Activated CD4-positive, alpha-beta T cell treated with anti-CD3 and anti-CD28 coated beads, Interleukin-2, amount 50 U/mL, for 1 hour (primary cell): ENCODE results near the gene ZMYND10.

Source experiments
- DNase-seq: peaks from one replicate; pipeline ENCODE4 v3.0.0-alpha.2; 2020

ZMYND10 gene

DNA sequence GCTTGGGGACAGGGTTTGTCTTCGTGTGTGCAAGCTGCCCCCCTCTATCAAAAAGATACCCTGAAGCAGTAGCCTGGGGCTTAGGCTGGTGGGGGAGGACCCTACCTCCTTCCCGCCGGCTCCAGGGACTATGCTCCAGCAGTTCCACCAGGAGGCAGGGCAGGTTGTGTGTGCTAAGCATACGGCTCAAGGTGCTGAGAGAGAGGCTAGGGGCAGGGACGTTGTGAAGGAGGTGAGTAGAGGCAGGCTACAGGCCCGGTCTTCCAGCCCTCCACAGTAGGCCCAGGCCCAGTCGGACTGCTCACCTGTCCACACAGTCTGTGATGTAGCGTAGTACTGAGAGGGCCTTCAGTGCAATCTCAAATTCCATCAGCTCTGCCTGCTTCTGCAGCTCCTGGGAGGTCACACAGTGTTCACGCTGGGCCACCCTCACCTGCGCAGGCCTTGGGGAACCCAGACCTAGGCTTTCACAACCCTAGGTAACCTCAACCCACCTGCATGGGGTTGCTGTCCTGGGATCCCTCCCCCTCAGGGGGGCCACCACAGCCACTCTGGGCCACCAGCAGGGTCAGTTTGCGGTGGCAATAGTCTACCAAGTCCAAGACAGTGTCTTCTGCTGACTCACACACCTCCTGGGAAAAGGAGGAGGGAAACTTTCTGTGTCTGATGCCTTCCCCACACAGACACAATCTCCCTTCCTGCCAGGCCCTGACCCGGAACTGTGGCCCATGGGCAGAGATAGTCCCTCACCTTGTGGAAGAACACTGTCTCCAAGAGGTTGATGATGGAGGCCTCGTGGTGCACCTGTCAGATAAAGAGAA is 2.5 kb downstream of the ZMYND10 start:
- no peak for DNase-seq

DNA sequence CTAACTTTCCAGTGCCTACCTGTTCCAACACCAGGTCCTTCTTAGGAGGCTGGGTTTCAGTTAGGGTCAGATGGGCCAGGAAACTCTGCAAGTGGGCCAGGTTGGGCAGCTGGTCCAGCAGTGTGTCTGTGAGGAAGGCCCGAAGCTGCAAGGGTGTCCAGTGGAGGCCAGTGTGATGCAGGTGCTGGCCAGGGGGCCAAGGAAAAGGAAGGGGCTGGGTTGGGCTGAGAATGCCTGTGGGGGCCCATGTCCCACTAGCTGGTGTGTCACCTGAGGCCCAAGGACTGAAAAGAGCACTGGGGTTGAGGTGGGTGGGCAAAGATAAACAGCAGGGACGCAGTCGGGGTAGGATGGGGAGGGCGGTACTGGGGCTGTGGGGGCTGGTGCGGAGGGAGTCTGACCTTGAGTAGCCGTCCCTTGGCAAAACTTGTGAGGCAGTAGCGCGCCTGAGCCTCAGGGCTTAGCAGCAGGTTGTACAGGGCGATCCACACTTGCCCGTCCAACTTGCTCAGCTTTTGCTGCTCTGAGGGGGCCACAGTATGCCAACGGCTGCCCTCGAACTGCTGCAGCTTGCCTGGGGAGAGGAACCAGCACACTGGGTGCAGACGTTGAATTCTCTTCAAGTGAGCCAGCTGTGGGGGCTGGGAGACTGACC is 3.4 kb downstream of the ZMYND10 start:
- DNase-seq: no peak

DNA sequence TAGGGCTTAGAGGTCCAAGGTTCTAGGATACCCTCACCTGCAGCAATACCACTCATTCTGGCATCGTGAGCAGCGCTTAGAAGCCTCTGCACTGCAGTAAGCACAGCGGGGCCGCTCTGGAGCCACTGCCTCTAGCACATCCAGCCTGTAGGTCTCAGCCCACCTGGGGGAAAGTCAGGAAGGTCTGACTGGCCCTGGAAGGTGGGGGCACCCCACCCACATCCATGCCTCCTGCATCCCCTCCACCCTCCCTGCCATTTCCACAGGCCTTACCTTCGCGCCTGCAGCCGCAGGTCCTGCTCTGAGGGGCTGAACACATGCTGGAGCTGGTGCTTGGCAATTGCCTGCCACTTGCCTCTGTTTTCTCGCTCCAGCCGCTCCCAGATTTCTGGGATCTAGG is 4.0 kb downstream of the ZMYND10 start:
- DNase-seq: no peak

DNA sequence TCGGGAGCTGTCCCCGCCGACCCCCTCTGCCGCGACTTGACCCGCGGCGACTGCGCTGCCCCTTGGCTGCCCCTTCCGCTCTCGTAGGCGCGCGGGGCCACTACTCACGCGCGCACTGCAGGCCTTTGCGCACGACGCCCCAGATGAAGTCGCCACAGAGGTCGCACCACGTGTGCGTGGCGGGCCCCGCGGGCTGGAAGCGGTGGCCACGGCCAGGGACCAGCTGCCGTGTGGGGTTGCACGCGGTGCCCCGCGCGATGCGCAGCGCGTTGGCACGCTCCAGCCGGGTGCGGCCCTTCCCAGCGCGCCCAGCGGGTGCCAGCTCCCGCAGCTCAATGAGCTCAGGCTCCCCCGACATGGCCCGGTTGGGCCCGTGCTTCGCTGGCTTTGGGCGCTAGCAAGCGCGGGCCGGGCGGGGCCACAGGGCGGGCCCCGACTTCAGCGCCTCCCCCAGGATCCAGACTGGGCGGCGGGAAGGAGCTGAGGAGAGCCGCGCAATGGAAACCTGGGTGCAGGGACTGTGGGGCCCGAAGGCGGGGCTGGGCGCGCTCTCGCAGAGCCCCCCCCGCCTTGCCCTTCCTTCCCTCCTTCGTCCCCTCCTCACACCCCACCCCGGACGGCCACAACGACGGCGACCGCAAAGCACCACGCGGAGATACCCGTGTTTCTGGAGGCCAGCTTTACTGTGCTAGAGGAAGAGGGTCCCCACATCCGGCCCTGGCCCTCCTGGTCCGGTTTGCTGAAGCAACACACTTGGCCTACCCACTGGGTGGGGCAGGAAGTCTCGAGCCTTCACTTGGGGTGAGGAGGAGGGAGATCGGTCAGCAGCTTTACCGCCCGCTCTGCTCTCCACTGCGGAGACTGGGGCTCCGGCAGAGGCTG is 4.8 kb downstream of the ZMYND10 start, which contains the start of gene RASSF1:
Gene RASSF1 (minus strand): TSS at position 389 of the 882 bp plus-strand sequence. CDS start 31 bp downstream, at position 358.
- peak; percentile 57 for DNase-seq

DNA sequence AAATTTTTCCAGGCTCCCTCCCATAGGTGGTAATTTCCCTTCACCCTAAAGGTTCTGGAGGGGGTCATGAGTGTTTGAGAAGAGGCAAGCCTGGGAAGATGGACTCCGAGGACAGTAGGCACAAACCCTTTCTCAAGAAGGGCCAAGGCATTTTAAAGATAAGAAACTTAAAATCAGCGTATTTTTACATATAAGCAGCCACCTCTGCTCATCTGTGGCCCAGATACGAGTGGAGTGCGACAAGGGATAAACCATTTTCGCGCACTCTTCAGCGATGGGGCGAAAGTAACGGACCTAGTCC is 5.4 kb downstream of the ZMYND10 start:
- no peak for DNase-seq

DNA sequence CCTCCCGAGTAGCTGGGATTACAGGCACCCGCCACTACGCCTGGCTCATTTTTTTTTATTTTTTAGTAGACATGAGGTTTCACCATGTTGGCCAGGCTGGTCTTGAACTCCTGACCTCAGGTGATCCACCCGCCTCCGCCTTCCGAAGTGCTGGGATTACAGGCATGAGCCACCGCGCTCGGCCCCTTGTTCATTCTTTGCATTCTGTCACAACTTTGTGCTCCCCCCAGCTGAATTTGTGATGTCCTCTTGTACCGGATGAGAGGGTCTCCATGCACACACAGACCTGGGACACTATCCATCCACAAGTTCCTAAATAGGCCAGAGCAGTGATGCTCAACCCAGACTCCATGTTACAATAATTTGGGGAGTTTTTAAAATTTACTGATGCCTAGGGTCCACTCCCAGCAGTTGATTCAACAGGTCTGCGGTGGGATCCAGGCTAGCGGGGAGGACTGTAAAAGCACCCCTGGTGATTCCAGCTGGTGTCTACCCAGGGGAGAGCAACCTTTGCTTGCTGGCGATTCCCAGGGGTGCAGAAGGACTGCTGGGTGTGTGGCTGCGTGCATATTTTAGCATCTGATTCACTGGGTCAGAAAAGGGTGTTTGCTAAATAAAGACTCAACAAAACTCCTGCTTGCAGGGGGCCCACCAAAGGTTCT is 5.9 kb downstream of the ZMYND10 start:
- DNase-seq: no peak

DNA sequence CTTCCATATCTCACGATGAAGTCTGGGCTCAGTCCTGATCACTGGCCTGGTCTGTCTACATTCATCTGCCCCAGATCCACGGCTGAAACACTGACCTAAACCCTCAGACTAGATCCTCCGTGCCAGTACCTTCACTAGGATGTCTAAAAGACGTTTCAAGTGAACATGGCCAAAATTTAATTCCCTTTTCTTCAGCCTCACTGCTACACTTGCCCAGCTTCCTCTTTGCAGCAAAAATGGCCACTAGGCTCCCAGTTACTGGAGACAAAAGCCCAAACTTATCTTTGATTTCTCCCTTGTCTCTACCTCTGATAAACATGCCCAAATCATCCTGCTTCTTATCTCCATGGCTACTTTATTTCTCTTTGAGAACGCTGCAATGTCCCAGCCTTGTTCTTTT is 6.6 kb downstream of the ZMYND10 start:
- no peak for DNase-seq

DNA sequence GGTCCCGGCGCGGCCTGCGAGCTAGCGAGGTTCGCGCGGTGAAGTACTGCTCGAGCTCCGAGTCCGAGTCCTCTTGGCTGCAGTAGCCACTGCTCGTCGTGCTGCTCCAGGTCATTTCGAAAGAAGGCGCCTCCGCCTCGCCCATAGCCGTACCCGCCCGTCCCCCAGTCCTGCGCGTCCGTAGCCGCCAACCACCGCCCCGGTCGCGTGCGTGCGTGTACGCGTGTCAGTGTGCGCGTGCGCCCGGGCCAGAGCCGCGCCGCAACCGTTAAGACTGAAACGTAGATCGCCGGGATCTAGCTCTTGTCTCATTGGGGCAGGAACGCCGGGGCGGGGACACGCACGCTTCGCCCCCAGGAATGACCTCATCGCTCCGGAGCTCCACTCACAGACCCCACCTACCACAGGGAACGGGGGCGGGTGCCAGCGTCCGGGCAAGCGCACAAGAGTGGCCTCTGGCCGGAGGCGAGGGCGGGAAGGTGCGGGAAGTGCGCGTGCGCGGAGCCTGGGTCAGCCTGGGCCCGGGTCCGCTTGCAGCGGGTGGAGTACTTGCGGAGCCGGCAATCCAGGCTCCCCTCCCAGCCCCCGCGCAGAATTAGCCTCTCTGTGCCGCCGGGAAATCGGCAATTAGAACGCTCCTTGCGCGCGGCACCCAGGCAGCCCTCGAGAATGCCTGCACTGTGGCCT is 8.2 kb downstream of the ZMYND10 start:
- DNase-seq: peak; percentile 89

DNA sequence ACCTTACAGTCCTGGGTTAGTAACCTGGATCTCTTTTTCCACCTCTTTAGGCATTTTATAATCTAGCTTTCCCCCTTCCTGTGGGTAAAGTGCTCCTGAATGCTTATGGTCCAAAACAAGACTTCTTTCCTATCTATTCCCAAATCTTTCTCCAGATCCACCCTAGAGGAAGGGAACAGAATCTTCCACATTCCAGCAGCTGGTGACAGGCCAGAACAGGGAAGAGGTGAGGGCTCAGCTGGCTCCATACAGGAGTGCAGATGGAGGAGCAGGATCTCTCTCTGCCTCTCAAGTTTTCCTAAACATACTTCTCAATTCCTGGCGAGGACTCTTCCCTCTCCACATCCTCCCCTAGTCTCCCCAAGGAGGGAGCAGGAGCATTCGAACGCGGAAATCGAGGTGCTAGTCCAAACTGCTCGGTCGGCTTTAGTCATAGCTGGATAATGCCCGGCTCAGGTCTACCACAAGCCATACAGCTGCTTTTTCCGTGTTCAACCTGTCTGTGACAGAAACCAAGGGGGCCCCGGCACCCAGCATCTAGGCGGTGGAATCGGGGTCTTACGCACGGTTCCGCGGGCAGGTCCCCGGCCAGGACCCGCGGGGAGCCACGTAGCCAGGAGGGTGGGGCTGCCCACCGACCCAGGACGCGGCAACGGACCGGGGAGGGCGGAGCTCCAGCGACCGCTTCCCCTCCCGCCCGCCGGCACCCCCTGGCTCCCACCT is 8.9 kb downstream of the ZMYND10 start:
- peak; percentile 56 for DNase-seq

DNA sequence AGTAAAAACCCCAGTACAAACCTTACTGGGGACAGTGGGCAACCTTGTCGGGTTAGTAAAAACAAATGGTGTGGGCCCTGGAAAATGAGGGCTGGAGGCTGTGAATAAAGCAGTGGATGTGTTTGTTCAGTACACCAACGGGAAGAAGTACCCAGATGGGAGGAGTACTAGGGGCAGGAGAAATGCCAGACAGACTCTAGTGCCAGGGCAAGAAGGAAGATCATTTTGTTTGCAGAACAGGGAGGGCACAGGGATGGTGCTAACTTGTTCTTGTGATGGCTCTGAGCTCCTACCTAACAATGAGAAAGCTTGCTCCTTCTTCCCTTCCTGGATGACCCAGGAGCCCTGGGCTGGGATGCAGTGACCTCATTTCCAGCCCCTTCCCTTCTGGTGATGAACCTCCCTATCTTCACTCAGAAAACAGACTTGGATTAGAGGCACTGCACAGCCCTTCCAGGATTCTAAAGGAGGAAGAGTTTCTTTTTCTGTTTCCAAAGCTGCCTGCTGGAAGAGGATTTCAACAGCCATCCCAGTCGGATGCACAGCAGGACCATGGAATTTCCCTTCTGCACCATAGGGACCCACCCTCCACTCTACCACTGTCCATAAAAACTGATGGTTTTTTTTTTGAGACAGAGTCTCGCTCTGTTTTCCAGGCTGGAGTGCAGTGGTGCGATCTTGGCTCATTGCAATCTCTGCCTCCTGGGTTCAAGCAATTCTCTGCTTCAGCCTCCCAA is 11.0 kb downstream of the ZMYND10 start:
- DNase-seq: no peak

DNA sequence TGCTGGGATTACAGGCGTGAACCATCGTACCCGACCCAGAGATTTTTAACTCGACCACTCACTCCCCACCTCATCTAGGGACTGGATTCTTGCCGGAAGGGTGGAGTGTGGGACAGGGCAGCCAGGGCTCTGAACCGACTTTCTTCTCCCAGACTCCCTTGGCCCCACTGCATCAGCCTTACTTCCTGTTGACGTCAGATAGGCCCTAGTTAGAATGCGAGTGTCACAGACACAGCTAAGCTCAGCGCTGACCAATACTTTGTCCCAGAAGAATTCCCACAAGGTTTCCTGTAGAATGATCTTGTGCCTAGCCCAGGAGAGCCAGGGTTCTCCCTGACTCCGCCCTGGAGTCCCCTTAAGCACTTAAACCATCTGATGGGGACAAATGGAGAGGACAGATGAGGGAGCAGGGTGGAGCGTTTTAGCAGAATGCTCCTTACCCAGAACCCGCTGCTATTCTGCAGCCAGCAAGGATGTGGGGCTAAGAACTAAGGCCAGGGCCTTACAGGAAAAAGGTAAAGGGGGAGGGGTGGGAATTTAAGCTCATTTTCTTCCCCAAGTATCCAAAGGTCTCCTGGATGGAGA is 11.7 kb downstream of the ZMYND10 start:
- no peak for DNase-seq

DNA sequence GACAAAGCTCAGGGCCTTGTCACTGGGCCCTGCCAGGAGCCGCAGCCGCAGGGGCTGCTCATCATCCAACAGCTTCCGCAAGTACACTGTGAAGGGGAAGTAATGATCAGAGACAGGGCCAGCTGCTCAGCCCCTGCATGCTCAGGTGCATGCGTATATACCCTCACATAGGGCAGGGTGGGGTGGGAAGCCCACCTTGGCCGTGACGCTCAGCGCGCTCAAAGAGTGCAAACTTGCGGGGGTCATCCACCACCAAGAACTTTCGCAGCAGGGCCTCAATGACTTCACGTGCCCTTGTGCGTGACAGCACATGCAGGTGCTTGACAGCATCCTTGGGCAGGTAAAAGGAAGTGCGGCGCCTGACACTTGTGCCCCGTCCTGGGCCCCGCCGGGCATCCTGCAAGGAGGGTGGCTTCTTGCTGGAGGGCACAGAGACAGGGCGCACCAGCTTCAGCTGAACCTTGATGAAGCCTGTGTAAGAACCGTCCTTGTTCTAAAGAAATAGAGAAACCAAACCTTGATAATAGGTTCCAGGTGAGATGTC is 14.1 kb downstream of the ZMYND10 start:
- DNase-seq: no peak

DNA sequence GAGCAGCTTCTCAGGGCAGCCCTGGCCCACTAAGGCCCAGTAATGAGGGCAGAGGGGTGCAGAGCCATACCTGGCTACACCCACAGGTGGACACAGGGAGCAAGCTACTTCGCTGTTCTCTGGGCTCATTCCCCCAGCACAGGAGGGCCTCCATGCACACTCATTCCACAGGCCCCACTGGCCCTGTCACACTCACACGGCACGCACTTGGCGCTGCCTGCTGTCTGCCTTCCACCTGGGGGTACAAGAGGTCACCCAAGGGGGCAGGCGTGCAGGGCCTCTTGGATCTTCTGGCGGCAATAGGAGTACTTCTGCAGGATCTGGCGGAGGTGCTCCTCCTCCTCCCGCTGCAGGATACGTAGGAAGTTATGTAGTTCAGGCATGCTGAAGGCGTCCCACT is 15.2 kb downstream of the ZMYND10 start:
- no peak for DNase-seq

DNA sequence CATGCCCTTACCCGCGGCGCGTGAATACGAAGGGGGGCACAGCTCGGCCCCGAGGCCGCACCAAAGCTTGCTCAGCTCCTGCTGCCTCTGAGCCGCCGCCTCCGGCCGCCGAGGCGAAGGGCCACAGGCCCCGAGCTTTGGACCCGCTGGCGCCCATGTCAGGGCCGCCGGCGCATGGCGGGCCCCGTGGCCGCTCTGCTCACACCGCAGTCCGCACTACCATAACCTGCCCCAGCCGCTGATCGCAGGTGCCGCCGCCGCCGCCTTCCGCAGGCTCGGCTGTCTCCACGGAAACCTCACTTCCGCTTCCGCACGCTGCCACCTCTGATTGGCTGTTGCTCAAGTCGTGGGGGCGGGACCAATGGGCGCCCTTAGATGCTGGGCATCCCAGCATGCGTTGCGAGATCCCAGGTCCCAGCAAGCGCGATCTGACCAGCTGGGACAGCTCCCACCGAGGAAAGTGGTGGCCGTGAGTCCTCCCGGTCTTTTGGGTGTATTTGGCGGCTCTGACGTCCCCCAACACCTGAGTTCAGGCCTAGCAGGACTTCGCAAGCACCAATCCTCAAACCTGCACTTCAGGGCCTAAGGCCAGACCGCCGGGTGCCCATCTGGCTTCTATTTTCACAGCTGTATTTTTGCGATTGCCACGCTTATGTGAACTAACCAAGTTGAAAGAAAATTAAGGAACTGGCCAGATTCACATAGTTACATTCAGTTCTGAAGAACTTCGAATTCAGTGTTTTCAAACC is 17.4 kb downstream of the ZMYND10 start, which contains the start of gene TUSC2:
Gene TUSC2 (minus strand): TSS at position 281 of the 749 bp plus-strand sequence. CDS start 124 bp downstream, at position 157.
- peak; percentile 93 for DNase-seq

DNA sequence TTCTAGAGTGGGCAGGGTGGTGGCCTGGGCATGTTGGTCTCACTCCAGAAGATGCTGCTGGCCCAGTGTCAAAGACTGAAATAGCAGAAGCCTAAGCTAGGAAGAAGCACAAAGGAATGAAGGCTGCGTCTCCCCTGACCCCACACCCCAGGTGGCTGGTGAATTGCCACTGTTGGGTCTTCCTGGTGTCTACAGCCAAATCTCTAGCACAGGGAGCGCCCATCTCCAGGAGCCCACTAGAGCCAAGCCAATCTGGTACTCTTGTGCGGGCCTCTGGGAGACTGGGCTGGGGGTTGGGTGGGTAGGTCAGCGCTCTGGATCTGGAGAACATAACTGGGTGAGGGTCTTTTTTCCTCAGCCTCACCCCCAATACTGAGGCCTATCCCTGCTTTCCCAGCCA is 18.4 kb downstream of the ZMYND10 start:
- no peak for DNase-seq

DNA sequence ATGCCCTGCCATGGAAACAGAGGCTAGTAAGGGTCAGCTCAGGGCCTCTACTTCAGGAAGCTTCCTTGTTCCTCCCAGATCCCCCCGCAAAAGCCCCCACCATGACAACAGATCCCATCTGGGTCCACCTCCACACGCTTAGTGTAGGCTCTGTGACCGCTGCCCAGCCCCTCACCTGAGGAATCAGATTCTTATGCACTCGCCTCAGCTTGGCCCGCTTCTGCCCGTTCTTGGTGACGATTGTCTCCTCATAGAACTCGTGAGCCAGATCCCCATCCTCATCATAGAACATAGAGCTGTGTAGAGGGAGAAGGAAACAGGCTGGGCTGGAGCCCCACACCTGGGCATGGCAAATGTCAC is 19.4 kb downstream of the ZMYND10 start:
- no peak for DNase-seq

DNA sequence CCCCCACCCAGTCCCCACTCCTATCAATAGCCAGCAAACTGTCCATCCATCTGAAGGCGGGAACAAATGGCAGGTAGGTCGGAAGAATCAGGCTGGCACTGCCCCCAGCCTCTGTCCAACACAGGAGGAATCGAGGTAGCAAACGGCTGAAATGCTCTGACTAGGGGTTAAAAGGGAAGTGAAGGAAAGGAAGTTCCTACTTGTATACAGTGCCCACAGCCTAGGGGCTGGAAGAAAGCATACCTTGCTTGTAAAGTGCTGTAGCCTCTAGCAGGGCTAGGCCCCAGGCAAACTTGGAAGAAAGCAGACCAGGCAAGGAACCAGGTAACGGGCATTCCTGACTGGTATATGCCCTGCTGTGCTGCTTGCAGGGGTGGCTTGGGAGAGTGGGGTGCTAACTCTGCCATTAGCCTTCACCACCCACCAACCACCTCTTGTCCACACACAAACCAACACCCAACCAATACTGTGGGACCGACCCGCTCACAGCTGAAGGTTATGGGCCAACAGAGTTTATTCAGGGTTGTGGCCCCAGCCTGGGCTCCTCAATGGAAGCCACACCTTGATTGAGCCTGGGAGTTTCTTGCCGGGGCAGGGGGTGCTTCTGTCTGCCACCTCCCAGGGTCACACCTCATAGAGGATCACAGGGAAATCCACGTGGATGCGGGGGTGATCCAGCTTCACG is 19.9 kb downstream of the ZMYND10 start:
- DNase-seq: no peak

DNA sequence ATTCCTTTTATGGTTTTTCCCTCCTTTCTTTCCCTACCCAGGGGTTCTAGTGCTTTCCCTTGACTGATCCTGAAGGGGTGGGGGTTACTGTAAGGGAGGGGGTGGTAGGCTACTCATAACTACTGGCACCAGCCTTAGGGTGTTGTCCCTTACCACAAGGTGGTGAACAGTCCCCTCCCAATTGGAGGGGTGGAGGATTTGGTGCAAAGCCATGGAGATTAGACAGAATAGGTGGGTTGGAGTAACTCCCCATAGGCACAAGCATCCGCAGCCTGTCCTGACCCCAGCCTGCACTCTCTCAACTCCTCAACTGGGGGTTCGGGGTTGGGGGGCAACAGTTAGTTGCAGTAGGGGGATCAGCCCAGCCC is 20.4 kb downstream of the ZMYND10 start:
- DNase-seq: no peak
